Measurements from ENCODE around the gene R3HDM2. TPM values are rescaled to one million over a fixed set of nuclear protein-coding genes. Genes with fewer than 3 reads are reported as not detected.

R3HDM2 gene
- total RNA-seq, 1 experiment from 2014 or later = 45.4 TPM

GRCh38 chr12:57347284-57347683 lies 83.6 kb downstream of the R3HDM2 start:
- ATAC-seq = no peak
- no peaks in the 10 kb centered on the region for H3K9me2 ChIP-seq (ENCODE audit: insufficient read depth)
- no peaks in the 10 kb centered on the region for H3K9me3 ChIP-seq (ENCODE audit: control insufficient read depth in 1 of 2, insufficient read depth in 1 of 2, low read depth in 1 of 2, low read length in 2 of 2)
- H3K27me3 ChIP-seq (ENCODE audit: insufficient read depth, low read length) = no peaks in the 10 kb centered on the region
- no TSS peak for BruUV-seq (replicated peaks)
- CTCF ChIA-PET = no interaction called here
- H3K4me3 ChIP-seq (replicated peaks in 1 of 2; ENCODE audit: low read depth in 1 of 2, low read length in 2 of 2) = no peak overlapping the region
- H3K27ac ChIP-seq (ENCODE audit: low read depth, low read length) = no peak overlapping the region
- peaks cover 2 to 15% of the 10 kb centered on the region in 2 experiments; a peak in 3 of 4 replicates for H3K4me1 ChIP-seq (ENCODE audit: control insufficient read depth in 1 of 2, insufficient read depth in 2 of 2, low read length in 2 of 2)
- no peak for TF ChIP-seq CEBPB (IDR thresholded peaks at IDR 0.05; ENCODE audit: low read depth)
- TF ChIP-seq CBX3 (IDR thresholded peaks at IDR 0.05; ENCODE audit: low read depth) = no peak
- TF ChIP-seq ZBTB33 (IDR thresholded peaks at IDR 0.05; ENCODE audit: extremely low read depth, insufficient replicate concordance, low read length) = no peak
- no peak for TF ChIP-seq JUND (IDR thresholded peaks at IDR 0.05)
- no peak for TF ChIP-seq EZH2phosphoT487 (IDR thresholded peaks at IDR 0.05; ENCODE audit: borderline replicate concordance)
- TF ChIP-seq TCF7L2 (IDR thresholded peaks at IDR 0.05; ENCODE audit: borderline replicate concordance, extremely low read depth, insufficient read depth, insufficient read length) = no peak
- TF ChIP-seq REST (IDR thresholded peaks at IDR 0.05; ENCODE audit: low read depth) = no peak
- no peak for TF ChIP-seq RAD21 (IDR thresholded peaks at IDR 0.05; ENCODE audit: low read depth)
- TF ChIP-seq POLR2AphosphoS5 (IDR thresholded peaks at IDR 0.05; ENCODE audit: low read depth, low read length) = no peak
- no peak for TF ChIP-seq SIN3A (IDR thresholded peaks at IDR 0.05; ENCODE audit: low read depth)
- TF ChIP-seq ZFX (IDR thresholded peaks at IDR 0.05) = no peak
- no peak for TF ChIP-seq ELF1 (IDR thresholded peaks at IDR 0.05; ENCODE audit: borderline replicate concordance, low read depth)
- TF ChIP-seq SRF (IDR thresholded peaks at IDR 0.05; ENCODE audit: low read depth) = no peak
- intact Hi-C loops (cut with micrococcal nuclease) = no loop called here
- no peak overlapping the region for H2AFZ ChIP-seq (ENCODE audit: low read depth, low read length, poor library complexity, severe bottlenecking)
- DNase-seq (ENCODE audit: low read depth, low spot score) = no peak
- H3K79me2 ChIP-seq (ENCODE audit: insufficient read depth, low read length) = no peaks in the 10 kb centered on the region
- H3K36me3 ChIP-seq (ENCODE audit: control insufficient read depth in 1 of 2, insufficient read depth in 2 of 2, low read length in 2 of 2) = no peaks in the 10 kb centered on the region
- no peak overlapping the region for H3K4me2 ChIP-seq (ENCODE audit: low read length)
- H3K9ac ChIP-seq (ENCODE audit: low read length) = no peak overlapping the region
- H4K20me1 ChIP-seq (ENCODE audit: insufficient read depth) = no peaks in the 10 kb centered on the region
- POLR2A ChIA-PET = no interaction called here
- RAD21 ChIA-PET (ENCODE audit: low non-redundant PET in 1 of 2, low total read pairs in 2 of 2, uncharacterized antibody in 2 of 2, unreplicated experiment in 2 of 2) = no interaction called here

All from HCT116 (cell line).